Heart left ventricle (tissue), 16 donors: ENCODE results near the gene STAT3. TPM values are rescaled to one million over a fixed set of nuclear protein-coding genes. Genes with fewer than 3 reads are reported as not detected.
"Not testable (repeated sequence)": the region's sequence is repeated elsewhere in the genome, so short reads cannot be mapped to it uniquely, and the experiment has no call there.

Experiments used
- ATAC-seq, 4 donors: fragments of 200-7000 bp; cut with Tn5 transposase; one replicate each; pipeline ENCODE4 v1.9.1; 2020 to 2022; ENCODE audit warnings: moderate library complexity in 4 of 4, mild to moderate bottlenecking in 3 of 4, moderate number of reproducible peaks in 1 of 4
- DNase-seq, 5 donors: peaks; one replicate each; pipeline ENCODE4 v3.0.0-alpha.2; 2020
- H3K27ac ChIP-seq, 12 donors: fragments of 200-600 bp; sonication (generic) in 4 of 12; one replicate each; pipeline versions ENCODE4 v1.5.0 to v1.8.0; 2016 to 2022; ENCODE audit warnings: mild to moderate bottlenecking in 2 of 12
- H3K27me3 ChIP-seq, 9 donors: fragments of 200-600 bp; sonication (generic) in 2 of 9; one replicate each; pipeline versions ENCODE4 v1.5.1 to v1.8.0; 2016 to 2022; ENCODE audit warnings: mild to moderate bottlenecking in 3 of 9
- H3K36me3 ChIP-seq, 9 donors: fragments of 200-600 bp; sonication (generic) in 2 of 9; one replicate each; pipeline versions ENCODE4 v1.5.0 to v1.8.0; 2018 to 2022; ENCODE audit warnings: mild to moderate bottlenecking in 2 of 9
- H3K4me1 ChIP-seq, 12 donors: fragments of 200-600 bp; sonication (generic) in 4 of 12; one replicate each; pipeline versions ENCODE4 v1.5.0 to v1.8.0; 2016 to 2022; ENCODE audit warnings: mild to moderate bottlenecking in 3 of 12
- H3K4me3 ChIP-seq, 12 donors: fragments of 200-600 bp; sonication (generic) in 4 of 12; one replicate each; pipeline versions ENCODE4 v1.5.0 to v1.8.0; 2017 to 2022; ENCODE audit warnings: mild to moderate bottlenecking in 9 of 12, moderate library complexity in 4 of 12
- H3K9me3 ChIP-seq, 12 donors: fragments of 200-600 bp; sonication (generic) in 4 of 12; one replicate each; pipeline versions ENCODE4 v1.5.0 to v1.8.0; 2016 to 2022; ENCODE audit warnings: mild to moderate bottlenecking in 1 of 12
- CTCF ChIP-seq, 12 donors: fragments of 200-600 bp; sonication (generic) in 4 of 12; IDR thresholded peaks; one replicate each; pipeline versions ENCODE4 v1.5.0 to v1.8.0; 2018 to 2022; ENCODE audit warnings: antibody characterized with exemption in 12 of 12, mild to moderate bottlenecking in 5 of 12
- POLR2A ChIP-seq, 2 donors: fragments of 450-650 bp; IDR thresholded peaks; one replicate each; pipeline ENCODE4 v1.6.1; 2017; ENCODE audit warnings: antibody characterized with exemption in 2 of 2, mild to moderate bottlenecking in 2 of 2, moderate library complexity in 2 of 2
- WGBS, 4 donors: extraction: QIAGEN DNeasy Blood & Tissue Kit in 2 of 4; methylation state at CpG; one replicate each; pipeline versions ENCODE4 v1.1.5 to v1.1.7; 2013 to 2018; 5-methylcytosine and 5-hydroxymethylcytosine counted together
- intact Hi-C, 10 donors: fragments of 100-400 bp; cut with DNase I; formaldehyde crosslinking; loops; one replicate each; pipeline versions ENCODE4 v1.11.1 to v1.14.2; 2022
- polyA plus RNA-seq, 2 donors: library from polyadenylated mRNA; stranded (reverse); fragments of 200-250 nt; gene quantifications; one replicate each; pipeline ENCODE4 v1.2.3, GENCODE V29; 2013
- total RNA-seq, 9 donors: library from RNA; depleted of rRNA in 2 of 9; stranded (reverse); fragments of >200 nt in 2 of 9; fragmentation: NEBNext Ultra II Directional in 3 of 9; extraction: Animal tissue kit (Norgen Biotek cat#: 25700) in 3 of 9; gene quantifications; one replicate each; pipeline versions ENCODE4 v1.1.0 to v1.2.4, GENCODE V29; 2016 to 2023
- donor health status: ischemic (EF 13 %, LVEDD 7.1; RV severe dilation, severe dysfunction).
- donor health status: healthy with polysubstance abuse.
- donor health status: DM: no; HTN: yes; CAD: no.
- donor health status: DM: no; HTN: no; CAD: no.
- donor health status: ischemic (EF 25% LVEDD 6.9; RV normal size, moderate dysfunction).
- donor health status: ischemic (EF 25% LVEDD 5.7; RV mildly dilated, moderate dysfunction).
- donor health status: healthy.
- donor health status: DM: yes; HTN: yes; CAD: no.
- donor health status: ischemic (EF 35%, LVEDD 5.7; RV mildly dilated, moderate dysfunction).
- donor health status: nonischemic (EF 11% LVEDD 7.7; RV severe dilation, severe dysfunction).
- donor health status: DM: yes; HTN: yes; CAD: no.
- donor health status: PGD.
- donor health status: ischemic (EF 29% LVEDD 5.4; RV normal size, mild dysfunction).
- donor health status: nonischemic (EF 23%, LVEDD 6.1; RV moderate dilation, normal function).

The STAT3 gene
- total and polyA plus RNA-seq, 11 donors, result 36.0 to 614 (median 148) TPM

- ATAC-seq, result no peak
- H3K36me3 ChIP-seq, result peaks cover 0 to 49% (median 13%) of the 10 kb centered on the region in 9 donors
- no peak overlapping the region for H3K4me3 ChIP-seq
- H3K4me1 ChIP-seq, result peaks cover 3 to 46% (median 24%) of the 10 kb centered on the region in 12 donors
- peaks cover 0 to 5% (median 0%) of the 10 kb centered on the region in 12 donors for H3K9me3 ChIP-seq
- no peak for DNase-seq
- H3K27ac ChIP-seq, result no peak overlapping the region
- TF ChIP-seq POLR2A (IDR thresholded peaks at IDR 0.05), result no peak
- TF ChIP-seq CTCF (IDR thresholded peaks at IDR 0.05), result no peak
- intact Hi-C loops, result no loop called here
- H3K27me3 ChIP-seq, result no peaks in the 10 kb centered on the region
Measured at GRCh38 chr17:42372142-42372541, 16.1 kb downstream of the STAT3 start.

- intact Hi-C loops, ATAC-seq, H3K27me3 ChIP-seq, H3K4me3 ChIP-seq, H3K9me3 ChIP-seq, H3K27ac ChIP-seq, DNase-seq: not testable (repeated sequence)
- 64 to 70% (median 66%) methylated on average over 12 of the region's 12 CpGs for WGBS, 4 donors
- Histone ChIP-seq H3K36me3 (peaks cover 0 to 50% (median 13%) of the 10 kb centered on the region in 9 donors), H3K4me1 (peaks cover 3 to 59% (median 40%) of the 10 kb centered on the region in 12 donors)
Measured at GRCh38 chr17:42368797-42369561, 19.3 kb downstream of the STAT3 start.

- intact Hi-C loops, ATAC-seq, H3K4me3 ChIP-seq, H3K27me3 ChIP-seq, H3K9me3 ChIP-seq, H3K27ac ChIP-seq, DNase-seq: not testable (repeated sequence)
- Histone ChIP-seq H3K4me1 (peaks cover 3 to 63% (median 44%) of the 10 kb centered on the region in 12 donors), H3K36me3 (peaks cover 0 to 45% (median 12%) of the 10 kb centered on the region in 9 donors)
- WGBS, 4 donors, result 82 to 87% (median 83%) methylated on average over 5 of the region's 5 CpGs
Measured at GRCh38 chr17:42368310-42368709, 19.9 kb downstream of the STAT3 start.

GRCh38 chr17:42366176-42367023 lies 21.8 kb downstream of the STAT3 start:
- 81 to 84% (median 83%) methylated on average over 13 of the region's 13 CpGs for WGBS, 4 donors

DNA sequence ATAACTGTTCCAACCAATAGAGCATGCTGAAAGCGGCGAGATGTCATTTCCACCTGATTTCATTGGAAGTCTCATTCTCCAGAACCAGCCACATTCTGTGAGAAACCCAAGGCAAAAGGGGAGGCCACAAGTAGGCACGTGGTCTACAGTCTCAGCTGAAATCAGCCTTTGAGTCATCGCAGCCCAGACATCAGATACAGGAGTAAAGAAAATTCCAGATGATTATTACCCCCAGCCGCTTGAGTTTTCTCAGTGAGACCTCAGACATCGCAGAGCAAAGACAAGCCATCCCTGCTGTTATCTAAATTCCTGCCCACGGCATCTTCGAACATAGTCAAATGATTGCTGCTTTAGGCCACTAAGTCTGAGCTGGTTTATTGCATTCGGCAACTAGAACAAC lies 23.1 kb downstream of the STAT3 start:
- Histone ChIP-seq H3K27me3 (no peaks in the 10 kb centered on the region), H3K27ac (no peak overlapping the region), H3K36me3 (peaks cover 0 to 16% (median 0%) of the 10 kb centered on the region in 9 donors), H3K4me3 (no peak overlapping the region), H3K4me1 (peaks cover 3 to 91% (median 64%) of the 10 kb centered on the region in 12 donors), H3K9me3 (peaks cover 0 to 5% (median 0%) of the 10 kb centered on the region in 12 donors)
- 77 to 81% (median 79%) methylated on average over 9 of the region's 9 CpGs for WGBS, 4 donors
- TF ChIP-seq POLR2A (IDR thresholded peaks at IDR 0.05) (no peak), CTCF (IDR thresholded peaks at IDR 0.05) (no peak)
- ATAC-seq (peak in 1 of 4 donors; percentile 29), DNase-seq (no peak)
- intact Hi-C loops, result no loop called here

More at GRCh38 chr17:42366176-42367023, 21.8 kb downstream of the STAT3 start:
- Histone ChIP-seq H3K4me3 (peak overlapping the region in 1 of 12 donors; percentile 4), H3K4me1 (peaks cover 3 to 82% (median 63%) of the 10 kb centered on the region in 12 donors), H3K27ac (peak overlapping the region in 1 of 12 donors; percentile 62), H3K36me3 (peaks cover 0 to 27% (median 0%) of the 10 kb centered on the region in 9 donors)
- intact Hi-C loops, ATAC-seq, DNase-seq, H3K27me3 ChIP-seq, H3K9me3 ChIP-seq: not testable (repeated sequence)
